CD4-positive, alpha-beta T cell treated with Interleukin-21 for 1 hour (primary cell): ENCODE data around the gene CFAP65.
A peak's percentile ranks its signal among the peaks of the same experiment; 100 is the strongest.

Experiments
- DNase-seq: peaks from one replicate; pipeline ENCODE4 v3.0.0-alpha.2; 2020

CFAP65 gene

GRCh38 chr2:219003979-219004378 is 37.3 kb downstream of the CFAP65 start:
- no peak for DNase-seq

GRCh38 chr2:219003267-219003634 is 38.1 kb downstream of the CFAP65 start:
- no peak for DNase-seq

GRCh38 chr2:219002395-219003266 is 38.7 kb downstream of the CFAP65 start:
- DNase-seq: peak; percentile 43

- DNase-seq: no peak
These were observed 39.5 kb downstream of the CFAP65 start for GRCh38 chr2:219001577-219002394.

- no peak for DNase-seq
These were observed 40.2 kb downstream of the CFAP65 start for GRCh38 chr2:219001100-219001576.

- no peak for DNase-seq
These were observed 40.8 kb downstream of the CFAP65 start for GRCh38 chr2:219000569-219000960.

- no peak for DNase-seq
These were observed 41.3 kb downstream of the CFAP65 start for GRCh38 chr2:218999881-219000568.

- DNase-seq: no peak
These were observed 42.1 kb downstream of the CFAP65 start for GRCh38 chr2:218999021-218999880.

GRCh38 chr2:218998414-218999002 is 42.8 kb downstream of the CFAP65 start:
- no peak for DNase-seq

GRCh38 chr2:218997731-218998130 is 43.6 kb downstream of the CFAP65 start:
- no peak for DNase-seq

GRCh38 chr2:218996937-218997336 is 44.4 kb downstream of the CFAP65 start:
- DNase-seq: no peak

GRCh38 chr2:218995972-218996711 is 45.2 kb downstream of the CFAP65 start:
- peak; percentile 80 for DNase-seq

- no peak for DNase-seq
These were observed 45.8 kb downstream of the CFAP65 start for GRCh38 chr2:218995561-218995960.

GRCh38 chr2:218993345-218994315 is 47.7 kb downstream of the CFAP65 start, which contains the start of gene CRYBA2:
CRYBA2 (minus strand) TSS chr2:218993422; CDS start chr2:218993176, 246 bp downstream.
- no peak for DNase-seq

GRCh38 chr2:218992703-218993344 is 48.5 kb downstream of the CFAP65 start:
- no peak for DNase-seq

GRCh38 chr2:218992196-218992595 is 49.1 kb downstream of the CFAP65 start:
- DNase-seq: no peak

GRCh38 chr2:218991674-218992168 is 49.6 kb downstream of the CFAP65 start:
- DNase-seq: no peak

- no peak for DNase-seq
These were observed 50.7 kb downstream of the CFAP65 start for GRCh38 chr2:218990612-218991011.

GRCh38 chr2:218990052-218990451 is 51.3 kb downstream of the CFAP65 start:
- DNase-seq: no peak
